HUES6 (cell line): ENCODE results near the gene BNIP2.
A peak's percentile ranks its signal among the peaks of the same experiment; 100 is the strongest.
"Not testable (repeated sequence)": the region's sequence is repeated elsewhere in the genome, so short reads cannot be mapped to it uniquely, and the experiment has no call there.

Source experiments
- H3K27ac ChIP-seq: 2 replicates; pipeline ENCODE4 v1.7.0; 2013; ENCODE audit warnings: low read depth, mild to moderate bottlenecking, low read length, inconsistent platforms
- H3K27me3 ChIP-seq: 2 replicates; pipeline ENCODE4 v1.6.1; 2013; ENCODE audit warnings: low read length; ENCODE audit not compliant: control insufficient read depth, insufficient read depth
- H3K36me3 ChIP-seq: 2 replicates; pipeline ENCODE4 v1.6.1; 2013; ENCODE audit warnings: low read length; ENCODE audit not compliant: control insufficient read depth, insufficient read depth
- H3K4me1 ChIP-seq: 2 replicates; pipeline ENCODE4 v1.6.1; 2013; ENCODE audit warnings: low read length; ENCODE audit not compliant: control insufficient read depth, insufficient read depth
- H3K4me3 ChIP-seq: 2 replicates; pipeline ENCODE4 v1.5.1; 2013; ENCODE audit warnings: low read depth, low read length
- H3K9ac ChIP-seq: one replicate; pipeline ENCODE4 v1.6.1; 2013; ENCODE audit warnings: mild to moderate bottlenecking, low read length
- H3K9me3 ChIP-seq: 2 replicates; pipeline ENCODE4 v1.6.1; 2013; ENCODE audit warnings: low read depth, low read length; ENCODE audit not compliant: control insufficient read depth, insufficient read depth

Gene BNIP2

DNA sequence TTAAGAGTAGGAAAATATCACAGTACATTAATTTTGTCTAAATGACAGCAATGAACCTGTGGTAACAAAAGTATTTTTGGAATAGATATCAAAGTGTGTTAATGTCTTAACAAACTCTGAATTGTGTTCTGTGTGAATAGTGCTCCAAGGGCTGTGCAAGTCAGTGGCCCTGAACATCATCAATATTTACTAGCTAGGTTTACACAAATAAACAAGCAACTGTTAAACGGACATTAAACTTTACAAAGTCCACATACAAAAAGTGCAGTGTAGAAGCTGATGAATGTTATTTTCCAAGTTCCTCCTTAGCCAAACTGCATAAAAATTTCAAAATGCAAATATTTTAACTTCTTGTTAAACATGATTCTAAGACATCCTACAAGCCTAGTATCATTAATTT, 29.8 kb downstream of the BNIP2 start:
- Histone ChIP-seq H3K36me3 (peaks cover 49% of the 10 kb centered on the region), H3K27me3 (no peaks in the 10 kb centered on the region), H3K4me3 (no peak overlapping the region), H3K4me1 (peaks cover 7% of the 10 kb centered on the region), H3K27ac (no peak overlapping the region), H3K9ac (no peak overlapping the region), H3K9me3 (no peaks in the 10 kb centered on the region)

DNA sequence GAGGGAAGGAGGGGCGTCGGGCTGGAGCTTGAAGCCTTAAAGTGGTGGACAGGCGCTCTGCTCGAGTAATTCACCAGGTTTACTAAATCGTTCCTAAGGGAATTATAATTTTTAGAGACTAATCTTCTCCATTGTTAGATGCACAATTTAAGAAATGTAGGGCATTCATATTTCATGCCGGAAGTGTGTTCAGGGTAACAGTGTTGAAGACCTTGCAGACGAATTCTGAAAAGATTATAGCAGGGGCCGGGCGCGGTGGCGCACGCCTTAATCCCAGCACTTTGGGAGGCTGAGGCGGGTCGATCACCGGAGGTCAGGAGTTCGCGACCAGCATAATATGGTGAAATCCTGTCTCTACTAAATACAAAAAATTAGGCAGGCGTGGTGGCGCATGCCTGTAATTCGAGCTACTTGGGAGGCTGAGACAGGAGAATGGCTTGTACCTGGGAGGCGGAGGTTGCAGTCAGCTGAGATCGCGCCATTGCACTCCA, 31.4 kb downstream of the BNIP2 start:
- Histone ChIP-seq H3K9me3 (no peaks in the 10 kb centered on the region), H3K27me3 (no peaks in the 10 kb centered on the region), H3K9ac (no peak overlapping the region), H3K4me3 (peak overlapping the region; percentile 95), H3K4me1 (peaks cover 7% of the 10 kb centered on the region), H3K36me3 (peaks cover 49% of the 10 kb centered on the region), H3K27ac (no peak overlapping the region)

DNA sequence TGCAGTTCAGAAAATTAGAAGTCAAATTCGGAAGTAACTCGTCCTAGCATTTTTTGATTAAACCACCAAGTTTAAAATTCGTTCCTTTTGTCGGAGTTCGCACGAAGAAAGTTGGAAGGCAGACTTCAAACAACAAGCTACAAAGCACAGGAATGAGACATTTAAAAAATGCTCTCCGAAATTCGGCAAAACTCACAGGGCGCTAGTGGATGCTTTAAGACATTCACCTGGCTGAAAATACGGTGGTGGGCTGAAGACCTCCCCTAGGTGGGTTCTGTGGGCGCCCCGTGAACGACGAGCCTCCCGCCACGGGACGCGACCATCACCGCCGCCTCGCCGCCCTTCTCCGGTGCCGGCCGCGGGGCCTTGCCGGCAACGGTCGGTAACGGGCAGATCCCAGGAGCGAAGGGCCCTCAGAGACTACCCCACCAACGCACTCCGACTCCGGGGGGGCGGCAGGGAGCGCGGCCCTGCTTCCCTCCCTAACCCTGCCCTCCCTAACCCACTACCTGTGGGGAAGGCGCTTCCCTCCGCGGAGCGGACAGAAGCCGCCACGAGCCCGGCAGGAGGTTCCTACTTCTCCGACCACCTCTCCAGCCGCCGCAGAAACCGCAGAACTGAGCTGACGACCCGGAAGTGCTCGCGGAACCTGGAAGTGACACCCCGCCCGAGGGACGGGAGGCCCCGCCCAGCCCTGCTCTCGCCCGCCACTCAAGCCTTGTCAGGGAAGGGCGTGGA, 32.1 kb downstream of the BNIP2 start, which contains the start of gene GTF2A2:
Gene GTF2A2, minus strand, starts transcription at position 619 of the 738 bp plus-strand sequence. CDS start 5,238 bp downstream, outside the sequence.
- peak within 1 kb of the TSS; percentile 86 for H3K27ac ChIP-seq
- H3K4me3 ChIP-seq = peak within 1 kb of the TSS; percentile 95
- H3K27me3 ChIP-seq = no peaks in the 10 kb centered on the region
- peaks cover 7% of the 10 kb centered on the region for H3K4me1 ChIP-seq
- H3K9ac ChIP-seq = peak within 1 kb of the TSS; percentile 96
- peaks cover 49% of the 10 kb centered on the region for H3K36me3 ChIP-seq
- no peaks in the 10 kb centered on the region for H3K9me3 ChIP-seq

DNA sequence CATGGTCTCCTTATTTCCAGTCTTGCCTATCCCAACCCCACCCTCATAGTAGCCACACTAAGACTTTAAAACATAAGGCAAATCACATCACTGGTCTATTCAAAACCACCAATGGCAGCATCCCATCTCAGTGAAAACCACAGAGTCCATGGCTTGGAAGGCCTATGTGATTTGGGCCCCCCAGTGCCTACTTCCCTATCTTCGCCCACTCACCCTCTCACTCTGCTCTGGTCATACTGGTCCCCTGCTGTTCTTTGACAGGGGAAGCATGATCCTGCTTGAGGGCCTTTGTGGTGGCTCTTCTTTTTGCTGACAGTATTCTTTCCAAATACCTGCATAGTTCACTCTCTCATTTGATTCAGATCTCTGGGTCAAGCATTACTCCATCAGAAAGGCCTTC, 35.1 kb downstream of the BNIP2 start:
- H3K9ac ChIP-seq = no peak overlapping the region
- H3K36me3 ChIP-seq = peaks cover 54% of the 10 kb centered on the region

DNA sequence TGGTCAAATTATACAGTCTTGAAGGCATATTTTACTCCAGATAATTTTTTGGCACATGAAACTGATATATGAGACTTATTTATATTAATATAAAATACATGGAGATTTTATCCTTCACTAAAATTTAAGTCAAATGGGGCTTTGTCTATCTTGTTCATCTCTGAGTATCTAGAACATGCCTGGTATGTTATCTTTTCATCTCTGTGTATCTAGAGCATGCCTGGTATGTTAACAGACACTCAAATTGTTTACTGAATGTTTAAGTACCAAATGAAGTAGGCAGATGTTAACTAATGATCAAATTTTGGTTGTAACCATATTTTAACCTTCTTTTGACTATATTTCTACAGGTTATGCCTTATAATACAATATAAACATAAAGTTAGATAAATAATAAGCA, 39.5 kb downstream of the BNIP2 start:
- Histone ChIP-seq H3K4me3 (no peak overlapping the region), H3K9ac (no peak overlapping the region), H3K4me1 (no peaks in the 10 kb centered on the region), H3K27ac (no peak overlapping the region), H3K9me3 (no peaks in the 10 kb centered on the region), H3K36me3 (peaks cover 85% of the 10 kb centered on the region), H3K27me3 (no peaks in the 10 kb centered on the region)

More for the DNA sequence above, 35.1 kb downstream of the BNIP2 start:
- peaks cover 7% of the 10 kb centered on the region for H3K4me1 ChIP-seq
- H3K27ac ChIP-seq = no peak overlapping the region
- H3K27me3 ChIP-seq = no peaks in the 10 kb centered on the region
- H3K9me3 ChIP-seq = no peaks in the 10 kb centered on the region
- no peak overlapping the region for H3K4me3 ChIP-seq

DNA sequence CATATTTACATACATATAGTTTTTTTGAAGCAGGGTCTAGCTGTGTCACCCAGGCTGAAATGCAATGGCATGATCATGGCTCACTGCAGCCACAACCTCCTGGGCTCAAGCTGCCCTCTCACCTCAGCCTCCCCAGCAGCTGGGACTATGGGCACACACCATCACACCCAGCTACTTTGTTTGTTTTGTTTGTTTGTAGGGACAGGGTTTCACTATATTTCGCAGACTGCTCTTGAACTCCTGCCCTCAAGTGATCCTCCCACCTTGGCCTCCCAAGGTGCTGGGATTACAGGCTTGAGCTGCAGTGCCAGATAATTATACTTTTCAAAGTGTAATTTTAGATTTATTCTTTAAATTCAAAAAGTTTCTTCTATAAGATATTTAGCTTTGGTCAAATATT, 42.0 kb downstream of the BNIP2 start:
- peaks cover 66% of the 10 kb centered on the region for H3K36me3 ChIP-seq
- H3K9ac ChIP-seq = no peak overlapping the region
- H3K27me3 ChIP-seq = no peaks in the 10 kb centered on the region
- H3K4me1 ChIP-seq = no peaks in the 10 kb centered on the region
- H3K4me3 ChIP-seq = no peak overlapping the region
- no peaks in the 10 kb centered on the region for H3K9me3 ChIP-seq
- H3K27ac ChIP-seq = no peak overlapping the region

DNA sequence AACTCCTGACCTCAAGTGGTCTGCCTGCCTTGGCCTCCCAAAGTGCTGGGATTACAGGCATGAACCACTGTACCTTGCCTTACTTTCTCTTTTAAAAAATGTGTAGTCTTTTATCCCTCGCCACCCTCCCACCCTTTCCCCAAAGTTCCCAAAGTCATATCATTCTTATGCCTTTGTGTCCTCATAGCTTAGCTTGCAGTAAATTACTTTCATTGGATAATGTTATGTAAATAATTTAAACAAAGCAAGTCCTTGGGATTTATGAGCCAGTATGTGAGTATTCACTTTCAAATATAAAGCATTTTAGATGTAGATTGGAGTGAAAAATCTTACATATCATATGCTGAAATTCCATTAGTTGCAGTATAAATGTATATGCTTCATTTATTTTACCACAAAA, 42.8 kb downstream of the BNIP2 start:
- no peaks in the 10 kb centered on the region for H3K4me1 ChIP-seq
- H3K36me3 ChIP-seq = peaks cover 66% of the 10 kb centered on the region
- H3K4me3 ChIP-seq = no peak overlapping the region
- H3K9ac ChIP-seq = no peak overlapping the region
- H3K9me3 ChIP-seq = no peaks in the 10 kb centered on the region
- H3K27me3 ChIP-seq = no peaks in the 10 kb centered on the region
- H3K27ac ChIP-seq = no peak overlapping the region

DNA sequence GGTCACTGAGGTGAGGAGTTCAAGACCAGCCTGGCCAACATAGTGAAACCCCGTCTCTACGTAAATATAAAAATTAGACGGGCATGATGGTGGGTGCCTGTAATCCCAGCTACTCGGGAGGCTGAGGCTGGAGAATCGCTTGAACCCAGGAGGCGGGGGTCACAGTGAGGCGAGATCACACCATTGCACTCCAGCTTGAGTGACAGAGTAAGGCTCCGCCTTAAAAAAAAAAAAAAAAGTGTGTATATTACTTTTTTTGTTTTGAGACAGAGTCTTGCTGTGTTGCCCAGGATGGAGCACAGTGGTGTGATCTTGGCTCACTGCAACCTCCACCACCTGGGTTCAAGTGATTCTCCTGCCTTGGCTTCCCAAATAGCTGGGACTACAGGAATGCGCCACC, 43.3 kb downstream of the BNIP2 start:
- peaks cover 66% of the 10 kb centered on the region for H3K36me3 ChIP-seq
- H3K27me3 ChIP-seq, H3K27ac ChIP-seq, H3K9me3 ChIP-seq, H3K4me1 ChIP-seq, H3K4me3 ChIP-seq, H3K9ac ChIP-seq: not testable (repeated sequence)

DNA sequence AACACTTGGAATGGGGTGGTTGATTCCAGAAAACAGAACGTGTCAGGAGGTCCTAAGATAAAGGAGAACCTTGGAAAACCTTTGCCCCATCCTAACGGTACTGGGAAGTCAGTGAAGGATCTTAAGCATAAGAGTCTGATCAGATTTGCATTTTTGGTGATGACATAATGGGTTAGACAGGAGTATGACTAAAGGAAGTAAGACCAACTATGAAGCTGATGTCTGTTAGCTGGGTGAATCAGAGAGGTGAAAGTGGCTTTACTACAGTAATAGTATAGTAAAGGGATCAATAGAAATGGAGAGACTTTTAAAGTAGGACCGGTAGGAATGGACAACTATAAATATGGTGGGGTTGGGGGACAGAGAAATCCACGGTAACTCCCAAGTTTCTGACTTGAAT, 44.4 kb downstream of the BNIP2 start:
- Histone ChIP-seq H3K9me3 (no peaks in the 10 kb centered on the region), H3K4me3 (no peak overlapping the region), H3K27ac (no peak overlapping the region), H3K9ac (no peak overlapping the region), H3K36me3 (peaks cover 66% of the 10 kb centered on the region), H3K27me3 (no peaks in the 10 kb centered on the region), H3K4me1 (no peaks in the 10 kb centered on the region)

DNA sequence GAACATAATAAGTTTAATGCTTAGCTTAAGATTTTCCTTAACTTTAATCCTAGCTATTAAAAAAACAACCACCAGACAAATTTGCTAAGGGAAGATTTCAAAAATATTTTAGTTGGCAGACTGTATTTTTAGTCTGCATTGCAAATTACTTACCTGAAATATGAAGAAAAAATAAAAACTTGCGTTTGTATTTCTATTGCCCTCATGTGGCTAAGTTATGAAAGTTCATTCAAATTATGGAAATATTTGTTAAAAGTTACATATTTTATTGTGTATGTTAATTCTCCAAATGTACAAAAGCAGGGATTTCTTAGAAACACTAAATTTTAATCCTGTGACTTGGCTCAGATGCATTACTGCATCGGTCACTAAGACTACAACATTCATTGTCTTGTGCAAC, 46.8 kb downstream of the BNIP2 start:
- no peak overlapping the region for H3K9ac ChIP-seq
- peaks cover 65% of the 10 kb centered on the region for H3K36me3 ChIP-seq
- H3K9me3 ChIP-seq = no peaks in the 10 kb centered on the region

DNA sequence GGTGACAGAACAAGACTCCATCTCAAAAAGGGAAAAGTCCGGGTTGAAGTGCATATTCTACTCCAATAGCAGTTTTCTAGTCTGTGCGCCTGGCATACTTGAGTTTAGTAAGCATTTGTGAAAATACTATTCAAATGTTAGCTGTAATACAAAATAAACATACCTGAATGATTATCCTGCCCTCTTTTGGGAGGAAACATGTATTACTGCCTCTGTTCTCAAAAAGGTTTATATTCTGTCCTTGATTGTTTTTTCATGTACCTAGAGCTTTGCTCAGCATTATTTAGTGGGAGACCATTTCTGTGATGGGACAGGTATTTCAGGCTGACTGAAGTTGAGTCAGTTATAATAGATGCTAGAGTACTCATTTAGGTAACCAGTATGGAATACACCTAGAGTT, 51.6 kb downstream of the BNIP2 start:
- H3K27ac ChIP-seq, H3K4me1 ChIP-seq, H3K9me3 ChIP-seq, H3K27me3 ChIP-seq, H3K9ac ChIP-seq, H3K4me3 ChIP-seq: not testable (repeated sequence)
- H3K36me3 ChIP-seq = peaks cover 39% of the 10 kb centered on the region

More for the DNA sequence above, 46.8 kb downstream of the BNIP2 start:
- Histone ChIP-seq H3K27ac (no peak overlapping the region), H3K4me3 (no peak overlapping the region), H3K4me1 (no peaks in the 10 kb centered on the region), H3K27me3 (no peaks in the 10 kb centered on the region)
